GM12872 (cell line): ENCODE data around the gene THEMIS.

ENCODE experiments used
- TF ChIP-seq, protein P1 (sequence below): IDR thresholded peaks from 3 replicates; pipeline ENCODE4 v1.5.1; 2011; ENCODE audit warnings: low read depth, mild to moderate bottlenecking, low read length, moderate library complexity; ENCODE audit not compliant: insufficient read depth

THEMIS gene

DNA sequence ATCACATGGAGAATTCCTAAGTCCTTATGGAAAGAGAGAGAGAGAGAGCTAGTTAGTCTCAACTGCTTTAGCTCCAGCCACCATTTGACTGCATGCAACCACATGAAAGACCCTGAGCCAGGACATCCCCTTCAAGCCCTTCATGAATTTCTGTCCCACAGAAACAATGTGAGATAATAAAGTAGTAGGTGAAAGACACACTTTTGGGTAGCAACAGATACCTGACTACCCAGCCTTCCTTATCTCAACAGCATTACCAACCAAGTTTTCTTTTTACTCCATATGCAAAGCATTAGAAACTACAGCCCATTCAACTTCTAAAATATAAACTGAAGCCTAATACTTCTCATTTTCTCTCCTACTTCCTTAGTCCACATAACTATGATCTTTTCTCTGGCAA is 23.2 kb upstream of the THEMIS start:
- TF ChIP-seq, protein P1, sequence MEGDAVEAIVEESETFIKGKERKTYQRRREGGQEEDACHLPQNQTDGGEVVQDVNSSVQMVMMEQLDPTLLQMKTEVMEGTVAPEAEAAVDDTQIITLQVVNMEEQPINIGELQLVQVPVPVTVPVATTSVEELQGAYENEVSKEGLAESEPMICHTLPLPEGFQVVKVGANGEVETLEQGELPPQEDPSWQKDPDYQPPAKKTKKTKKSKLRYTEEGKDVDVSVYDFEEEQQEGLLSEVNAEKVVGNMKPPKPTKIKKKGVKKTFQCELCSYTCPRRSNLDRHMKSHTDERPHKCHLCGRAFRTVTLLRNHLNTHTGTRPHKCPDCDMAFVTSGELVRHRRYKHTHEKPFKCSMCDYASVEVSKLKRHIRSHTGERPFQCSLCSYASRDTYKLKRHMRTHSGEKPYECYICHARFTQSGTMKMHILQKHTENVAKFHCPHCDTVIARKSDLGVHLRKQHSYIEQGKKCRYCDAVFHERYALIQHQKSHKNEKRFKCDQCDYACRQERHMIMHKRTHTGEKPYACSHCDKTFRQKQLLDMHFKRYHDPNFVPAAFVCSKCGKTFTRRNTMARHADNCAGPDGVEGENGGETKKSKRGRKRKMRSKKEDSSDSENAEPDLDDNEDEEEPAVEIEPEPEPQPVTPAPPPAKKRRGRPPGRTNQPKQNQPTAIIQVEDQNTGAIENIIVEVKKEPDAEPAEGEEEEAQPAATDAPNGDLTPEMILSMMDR: no peak

DNA sequence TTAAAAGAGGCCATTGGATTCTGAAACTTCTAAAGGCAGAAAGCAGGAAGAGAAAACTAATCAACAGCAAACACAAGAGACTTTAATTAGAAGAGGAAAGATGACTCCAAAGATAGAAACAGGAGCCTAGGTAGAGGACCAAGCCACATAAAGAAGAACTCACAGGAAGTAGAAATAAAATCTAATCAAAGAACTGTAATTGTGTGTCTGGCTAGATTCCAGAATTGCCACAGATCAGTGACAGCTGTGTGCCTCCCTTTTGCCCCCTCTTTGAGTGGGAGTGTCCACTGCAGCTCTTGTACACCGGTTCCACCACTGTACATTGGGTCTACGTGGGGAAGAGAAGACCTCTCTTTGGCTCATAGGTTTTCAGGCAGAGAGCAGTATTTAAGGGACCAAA is 22.3 kb upstream of the THEMIS start:
- TF ChIP-seq, protein P1: no peak

- TF ChIP-seq, protein P1: no peak
Observed at GRCh38 chr6:127921982-127922381, 21.1 kb upstream of the THEMIS start.

- TF ChIP-seq, protein P1: no peak
Observed at GRCh38 chr6:127920804-127921203, 19.9 kb upstream of the THEMIS start.

DNA sequence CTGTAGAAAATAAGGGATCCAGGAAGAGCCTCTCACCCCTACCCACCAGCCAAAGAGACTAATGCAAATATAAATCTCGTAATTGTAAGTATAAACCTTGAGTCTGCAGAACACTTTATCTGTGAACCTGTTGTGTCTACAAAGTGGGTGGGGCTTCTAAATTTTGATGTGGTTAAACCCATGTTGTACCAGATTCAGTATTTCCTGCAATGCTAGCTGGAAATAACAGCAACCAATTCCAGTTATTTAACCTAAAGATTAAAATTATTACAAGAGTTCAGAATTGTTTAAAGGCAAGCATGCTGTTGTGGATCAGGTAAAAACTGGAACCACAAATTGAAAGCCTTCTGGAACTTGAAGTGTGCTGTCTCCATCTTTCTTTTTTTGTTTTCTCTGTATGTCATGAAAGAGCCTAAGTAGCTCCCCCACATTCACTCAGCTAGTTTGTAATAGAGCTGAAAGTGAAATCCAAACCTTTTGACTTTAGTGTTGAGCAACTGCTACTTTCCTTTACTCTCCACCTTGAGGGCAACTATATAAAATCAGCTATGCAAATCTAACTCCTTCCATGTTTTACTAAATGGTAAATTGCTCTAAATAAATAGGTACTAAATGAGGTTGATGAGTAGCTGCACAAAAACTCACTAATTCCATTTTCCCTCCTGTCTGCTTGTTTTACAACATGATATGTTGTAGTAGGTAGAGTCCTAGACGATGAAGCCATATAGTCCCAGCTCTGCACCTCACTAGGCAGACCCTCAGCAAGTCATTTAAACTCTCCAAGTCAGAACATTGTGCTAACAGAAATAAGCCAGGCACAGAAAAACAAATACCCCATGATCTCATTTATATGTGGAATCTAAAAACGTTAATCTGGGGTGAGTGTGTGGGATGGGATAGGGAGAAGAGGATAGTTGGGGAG is 17.9 kb upstream of the THEMIS start:
- TF ChIP-seq, protein P1: no peak

DNA sequence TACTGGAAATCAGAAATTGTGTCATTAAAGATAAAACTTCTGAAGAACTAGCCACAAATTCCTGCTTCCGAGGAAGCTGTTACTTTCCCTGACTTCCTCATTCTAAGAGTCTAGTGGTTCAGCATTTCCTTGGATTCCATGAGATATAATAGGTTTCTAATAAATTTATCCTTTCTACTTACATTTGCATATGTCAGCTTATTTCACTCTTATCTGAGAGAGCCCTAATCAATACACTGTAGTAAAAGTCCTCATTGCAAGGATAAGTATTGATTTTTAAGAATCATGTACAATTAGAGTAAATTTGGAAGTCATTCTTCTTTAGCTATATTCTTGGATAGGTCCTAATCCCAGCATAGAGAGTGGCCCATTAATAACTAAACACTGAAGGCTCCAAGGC is 16.9 kb upstream of the THEMIS start:
- TF ChIP-seq, protein P1: no peak

DNA sequence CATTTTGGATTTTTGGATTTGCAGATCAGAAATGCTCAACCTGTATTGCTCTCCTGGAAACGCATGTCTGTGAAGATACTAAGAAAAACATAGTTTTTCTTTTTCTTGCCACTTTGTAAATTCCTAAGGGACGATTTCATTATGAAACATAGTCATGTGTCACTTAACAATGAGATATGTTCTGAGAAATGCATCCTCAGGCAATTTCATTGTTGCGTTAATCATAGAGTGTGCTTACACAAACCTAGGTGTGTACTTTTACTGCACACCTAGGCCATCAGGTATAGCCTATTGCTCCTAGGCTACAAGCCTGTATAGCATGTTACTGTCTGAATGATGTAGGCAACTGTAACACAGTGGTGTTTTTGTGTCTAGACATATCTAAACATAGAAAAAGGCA is 13.4 kb upstream of the THEMIS start:
- TF ChIP-seq, protein P1: no peak
